NCI-H460 (cell line): Measurements from ENCODE around the gene PIGU. TPM values are rescaled to one million over a fixed set of nuclear protein-coding genes. Genes with fewer than 3 reads are reported as not detected.
"Not testable (repeated sequence)": the region's sequence is repeated elsewhere in the genome, so short reads cannot be mapped to it uniquely, and the experiment has no call there.

Experiments
- DNase-seq: peaks from one replicate; pipeline ENCODE4 v3.0.0-alpha.2; 2016; ENCODE audit warnings: low read depth; ENCODE audit errors: extremely low read depth
- total RNA-seq: library from RNA; depleted of rRNA; stranded (reverse); fragments of >200 nt; shearing (Covaris generic); gene quantifications from 2 replicates; pipeline ENCODE4 v1.2.3, GENCODE V29; 2014

PIGU gene
- total RNA-seq, 1 experiment from 2014 or later: 34.9 TPM

DNA sequence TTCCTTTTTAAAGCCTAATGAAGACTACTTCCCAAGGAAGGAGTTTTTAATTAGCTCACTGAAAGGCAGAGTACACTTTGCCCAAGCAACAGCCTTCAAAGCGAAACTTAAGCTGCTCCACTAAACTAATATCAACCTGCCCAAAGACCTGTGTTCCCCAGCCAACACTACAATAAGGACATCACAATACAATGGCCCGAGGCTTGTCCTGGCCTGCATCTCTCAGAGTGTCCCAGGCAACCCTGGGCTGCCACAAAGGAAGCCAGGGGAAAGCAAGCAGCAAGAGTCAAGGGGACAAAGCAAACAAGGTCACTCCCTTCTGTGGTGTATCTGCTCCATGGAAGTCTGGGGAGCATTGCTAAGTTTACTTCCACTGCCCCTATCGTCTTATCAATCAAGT lies 52.3 kb downstream of the PIGU start:
- DNase-seq: no peak

DNA sequence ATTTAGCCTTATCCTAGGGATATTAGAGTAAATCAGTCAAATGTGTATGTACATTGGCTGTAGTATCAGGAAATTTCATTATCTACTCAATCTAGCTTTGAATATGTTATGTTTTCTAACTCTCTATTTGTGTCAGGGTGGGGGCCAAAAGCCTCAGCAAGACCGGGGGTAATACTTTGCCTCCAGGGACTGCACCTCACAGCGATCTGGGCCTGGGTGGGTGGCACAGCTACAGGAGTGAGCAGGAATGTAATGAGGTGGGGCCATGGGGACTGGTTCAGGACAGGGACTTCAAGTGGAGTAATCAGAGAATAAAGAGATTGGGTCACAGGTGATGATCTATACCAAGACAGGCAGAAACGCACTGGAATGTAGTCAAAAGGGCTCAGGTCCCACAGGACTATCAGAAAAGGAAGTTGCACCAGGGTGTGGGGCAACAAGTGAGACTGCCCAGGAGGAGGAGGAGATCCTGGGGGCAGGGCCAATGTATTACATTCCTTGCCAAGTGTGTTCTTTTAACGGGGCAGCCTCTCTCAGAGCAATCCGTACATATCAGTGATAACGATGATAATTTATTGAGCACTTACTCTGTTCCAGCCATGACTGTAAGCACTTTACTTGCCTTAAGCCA lies 54.0 kb downstream of the PIGU start:
- DNase-seq: no peak

DNA sequence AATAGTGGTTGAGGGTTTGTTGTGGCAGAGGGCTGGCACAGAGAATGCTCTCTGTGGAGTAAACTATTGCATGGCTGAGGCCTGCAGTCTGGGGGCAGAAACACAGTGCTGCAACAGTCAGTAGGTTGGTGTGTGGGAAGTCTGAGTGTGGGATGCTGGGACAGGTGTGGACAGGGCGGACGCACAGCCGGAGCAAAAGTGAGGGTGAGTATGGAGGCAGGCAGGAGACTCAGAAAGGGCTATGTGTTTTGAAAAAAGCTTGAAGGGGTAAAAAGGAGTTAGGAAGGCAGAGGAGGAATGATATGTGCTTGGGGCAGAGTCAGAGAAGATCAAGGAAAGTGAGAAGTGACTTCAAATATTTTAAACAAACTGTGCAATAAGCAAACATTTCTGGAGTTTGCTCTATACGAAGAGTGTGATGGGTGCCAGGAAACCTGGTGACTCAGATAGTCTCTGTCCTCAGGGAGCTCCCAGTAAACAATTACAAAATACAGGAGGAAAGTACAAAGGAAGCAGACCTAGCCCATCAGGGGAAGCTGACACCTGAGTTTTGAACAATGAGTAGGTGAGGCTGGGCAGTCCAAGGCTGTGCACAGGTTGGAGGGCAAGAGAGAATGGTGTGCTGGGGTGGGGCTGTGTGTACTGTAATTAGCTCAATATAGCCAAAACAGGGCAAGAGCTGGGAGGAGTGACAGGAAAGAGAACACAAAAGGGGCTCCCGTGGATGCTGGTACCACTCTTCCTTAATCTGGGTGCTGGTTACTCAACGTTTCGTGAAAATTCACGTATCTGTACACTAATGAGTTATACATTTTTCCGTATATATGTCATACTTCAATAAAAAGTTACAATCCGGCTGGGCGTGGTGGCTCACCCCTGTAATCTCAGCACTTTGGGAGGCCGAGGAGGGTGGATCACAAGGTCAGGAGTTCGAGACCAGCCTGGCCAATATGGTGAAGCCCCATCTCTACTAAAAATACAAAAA lies 55.2 kb downstream of the PIGU start:
- DNase-seq: peak; percentile 28

DNA sequence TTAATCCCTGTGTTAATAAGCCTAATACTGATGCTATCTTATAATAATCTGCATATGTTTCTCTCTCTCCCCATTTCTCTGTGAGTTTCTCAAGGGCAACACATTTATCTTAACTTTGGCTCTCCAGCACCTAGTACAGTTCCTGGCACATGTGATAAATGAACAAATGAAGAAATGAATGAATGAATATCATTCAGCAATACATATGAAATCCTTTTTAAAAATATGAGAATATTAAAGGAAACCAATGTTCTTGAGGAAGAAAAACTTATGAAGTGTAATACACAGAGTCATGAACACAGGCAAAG lies 55.9 kb downstream of the PIGU start:
- no peak for DNase-seq

DNA sequence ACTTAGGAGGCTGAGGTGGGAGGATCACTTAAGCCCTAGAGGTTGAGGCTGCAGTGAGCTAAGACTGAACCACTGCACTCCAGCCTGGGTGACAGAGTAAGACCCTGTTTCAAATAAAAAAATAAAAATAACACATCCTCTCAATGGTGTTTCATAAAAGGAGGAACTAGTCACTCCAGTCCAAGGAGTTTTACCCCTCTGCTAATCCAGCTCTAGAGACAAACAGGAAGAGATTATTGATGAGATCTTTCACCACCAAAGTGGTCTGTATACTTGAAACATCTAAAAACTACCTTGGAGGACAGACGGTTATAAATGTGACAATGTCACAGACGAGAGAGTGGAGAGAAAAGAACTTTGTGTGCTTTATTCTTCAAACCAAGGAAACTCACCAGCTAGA lies 58.2 kb downstream of the PIGU start:
- no peak for DNase-seq

DNA sequence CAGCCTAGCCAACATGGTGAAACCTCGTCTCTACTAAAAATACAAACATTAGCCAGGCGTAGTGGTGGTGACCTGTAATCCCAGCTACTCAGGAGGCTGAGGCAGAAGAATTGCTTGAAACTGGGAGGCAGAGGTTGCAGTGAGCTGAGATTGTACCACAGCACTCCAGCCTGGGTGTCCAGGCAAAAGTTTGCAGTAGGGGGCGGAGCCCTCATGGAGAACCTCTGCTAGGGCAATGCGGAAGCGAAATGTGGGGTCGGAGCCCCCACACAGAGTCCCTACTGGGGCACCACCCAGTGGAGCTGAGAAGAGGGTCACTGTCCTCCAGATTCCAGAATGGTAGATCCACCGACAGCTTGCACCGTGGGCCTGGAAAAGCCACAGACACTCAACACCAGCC lies 60.0 kb downstream of the PIGU start:
- not testable (repeated sequence) for DNase-seq

DNA sequence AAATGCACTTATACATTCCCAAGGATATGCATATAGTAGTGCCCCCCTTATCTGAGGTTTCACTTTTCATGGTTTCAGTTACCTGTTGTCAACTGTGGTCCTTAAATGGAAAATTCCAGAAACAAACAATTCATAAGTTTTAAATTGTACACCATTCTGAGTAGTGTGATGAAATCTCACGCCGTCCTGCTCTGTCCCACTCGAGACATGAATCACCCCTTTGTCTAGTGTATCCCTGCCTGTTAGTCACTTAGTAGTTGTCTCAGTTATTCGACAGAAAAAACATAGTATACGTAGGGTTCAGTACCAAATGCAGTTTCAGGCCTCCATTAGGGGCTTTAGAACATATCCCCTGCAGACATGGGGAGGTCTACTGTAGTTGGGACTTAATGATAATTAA lies 61.4 kb downstream of the PIGU start:
- DNase-seq: no peak

DNA sequence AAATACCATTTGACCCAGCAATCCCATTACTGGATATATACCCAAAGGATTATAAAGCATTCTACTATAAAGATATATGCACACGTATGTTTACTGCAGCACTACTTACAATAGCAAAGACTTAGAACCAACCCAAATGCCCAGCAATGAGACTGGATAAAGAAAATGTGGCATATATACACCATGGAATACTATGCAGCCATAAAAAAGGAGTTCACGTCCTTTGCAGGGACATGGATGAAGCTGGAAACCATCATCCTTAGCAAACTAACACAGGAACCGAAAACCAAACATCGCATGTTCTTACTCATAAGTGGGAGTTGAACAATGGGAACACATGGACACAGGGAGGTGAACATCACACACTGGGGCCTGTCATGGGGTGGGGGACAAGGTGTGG lies 64.9 kb downstream of the PIGU start:
- DNase-seq: not testable (repeated sequence)

DNA sequence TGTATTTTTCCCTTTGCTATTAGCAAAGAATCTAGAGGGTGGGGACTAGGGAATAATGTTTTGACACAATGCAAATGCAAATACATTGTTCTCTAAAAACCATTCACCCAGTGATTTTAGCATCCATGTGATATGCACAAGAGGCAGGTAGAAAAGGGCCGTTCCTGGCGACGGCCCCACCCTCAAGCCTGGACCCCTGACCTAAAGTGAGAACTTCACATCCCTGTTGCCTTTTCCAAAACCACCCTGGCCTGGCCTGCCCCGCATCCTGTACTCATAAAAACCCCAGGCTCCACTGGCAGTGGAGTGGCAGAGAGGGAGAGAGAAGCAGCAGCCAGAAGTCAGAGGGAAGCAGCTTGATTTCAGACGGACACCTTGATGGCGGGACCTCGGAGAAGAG lies 69.8 kb downstream of the PIGU start:
- DNase-seq: no peak

DNA sequence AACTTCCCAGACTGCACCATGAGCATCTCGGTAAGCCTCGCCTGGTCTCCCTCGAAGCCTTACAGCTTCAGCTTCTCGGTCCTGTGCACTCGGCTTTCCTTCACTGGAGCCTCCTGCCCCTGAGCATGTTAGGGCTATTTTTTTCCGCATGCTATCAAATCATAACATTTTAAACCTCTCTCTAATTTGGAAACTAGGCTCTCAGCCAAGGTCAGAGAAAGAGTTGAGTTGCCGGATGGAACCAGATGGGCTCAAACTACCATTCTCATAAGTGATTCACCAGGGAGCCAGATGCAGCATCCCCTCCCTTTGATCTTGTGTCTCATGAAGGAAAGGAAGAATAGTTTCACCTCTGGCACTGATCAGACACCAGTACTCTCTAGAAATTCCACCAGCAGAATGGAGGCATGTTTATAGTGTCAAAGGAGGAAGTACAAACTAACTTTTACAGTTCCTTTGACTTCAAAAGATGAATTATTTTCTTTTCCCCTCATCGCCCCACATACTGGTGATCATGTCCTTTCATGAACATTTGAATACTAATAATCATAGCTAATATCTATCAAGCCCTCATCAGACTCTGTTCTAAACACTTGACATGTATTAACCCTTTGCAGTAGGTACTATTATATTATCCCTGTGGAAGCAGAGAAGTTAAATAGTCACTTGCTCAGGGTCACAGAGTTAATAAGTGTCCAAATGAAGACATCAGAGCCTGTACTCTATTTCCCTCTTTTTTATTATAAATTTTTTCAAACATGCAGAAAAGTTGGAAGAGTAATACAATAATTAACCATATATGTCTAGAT lies 71.7 kb downstream of the PIGU start:
- DNase-seq: no peak

DNA sequence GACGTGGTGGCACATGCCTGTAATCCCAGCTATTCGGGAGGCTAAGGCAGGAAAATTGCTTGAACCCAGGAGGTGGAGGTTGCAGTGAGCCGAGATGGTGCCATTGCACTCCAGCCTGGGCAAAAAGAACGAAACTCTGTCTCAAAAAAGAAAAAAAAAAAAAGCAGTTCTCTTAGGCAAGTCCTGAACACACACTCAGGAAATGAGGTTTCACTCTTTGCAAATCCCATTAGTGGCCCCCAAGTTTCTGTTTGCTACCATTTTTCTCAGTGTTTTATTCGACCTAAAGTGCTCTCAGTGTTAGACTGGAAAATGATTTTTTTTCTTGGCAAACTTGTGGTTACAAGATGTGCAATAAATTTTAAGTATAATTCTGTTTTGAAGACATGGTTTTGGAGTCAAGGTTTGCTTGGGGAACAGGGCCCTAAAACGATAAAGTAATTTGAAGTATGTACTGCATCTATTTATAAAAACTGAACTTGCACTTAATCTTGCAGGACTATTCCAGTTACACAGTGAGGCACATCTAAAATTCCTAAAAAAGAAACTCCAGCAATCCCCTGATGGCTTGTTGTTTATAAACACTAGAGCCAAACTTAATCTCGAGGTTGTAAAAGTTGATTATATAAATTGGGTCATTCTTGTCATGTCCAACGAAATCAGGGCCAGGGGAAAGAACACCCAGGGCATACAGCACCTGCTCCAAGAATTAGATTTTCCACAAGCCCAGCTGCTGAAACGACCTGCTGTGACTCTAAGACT lies 75.8 kb downstream of the PIGU start:
- no peak for DNase-seq

DNA sequence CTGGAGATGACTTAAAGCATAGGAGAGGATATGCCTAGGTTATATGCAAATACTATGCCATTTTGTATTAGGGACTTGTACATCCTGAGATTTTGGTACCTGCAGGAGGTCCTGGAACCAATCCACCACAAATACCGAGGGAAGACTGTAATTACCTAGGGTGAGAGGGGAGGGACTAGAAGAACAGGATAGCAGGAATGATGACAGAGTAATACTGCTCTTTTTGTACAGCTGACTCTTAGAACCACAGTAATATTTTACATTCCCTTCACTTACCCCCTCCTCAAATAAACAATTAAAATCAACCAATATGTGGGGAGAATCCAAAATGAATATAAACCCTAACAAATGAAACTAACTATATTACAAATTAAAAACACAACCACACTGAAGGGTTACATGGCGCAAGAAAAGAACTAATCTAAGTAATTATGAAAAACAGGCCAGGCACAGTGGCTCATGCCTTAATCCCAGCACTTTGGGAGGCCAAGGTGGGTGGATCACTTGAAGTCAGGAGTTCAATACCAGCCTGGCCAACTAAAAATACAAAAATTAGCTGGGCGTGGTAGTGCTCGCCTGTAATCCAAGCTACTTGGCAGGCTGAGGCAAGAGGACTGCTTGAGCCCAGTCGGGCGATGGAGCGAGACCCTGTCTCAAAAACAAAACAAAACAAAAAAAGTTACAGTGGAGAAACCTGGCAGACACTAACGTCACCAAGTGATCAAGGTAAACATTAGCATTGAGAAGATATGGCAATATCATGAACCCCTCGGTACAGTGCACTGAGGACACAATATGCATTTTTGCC lies 81.3 kb downstream of the PIGU start:
- DNase-seq: no peak

DNA sequence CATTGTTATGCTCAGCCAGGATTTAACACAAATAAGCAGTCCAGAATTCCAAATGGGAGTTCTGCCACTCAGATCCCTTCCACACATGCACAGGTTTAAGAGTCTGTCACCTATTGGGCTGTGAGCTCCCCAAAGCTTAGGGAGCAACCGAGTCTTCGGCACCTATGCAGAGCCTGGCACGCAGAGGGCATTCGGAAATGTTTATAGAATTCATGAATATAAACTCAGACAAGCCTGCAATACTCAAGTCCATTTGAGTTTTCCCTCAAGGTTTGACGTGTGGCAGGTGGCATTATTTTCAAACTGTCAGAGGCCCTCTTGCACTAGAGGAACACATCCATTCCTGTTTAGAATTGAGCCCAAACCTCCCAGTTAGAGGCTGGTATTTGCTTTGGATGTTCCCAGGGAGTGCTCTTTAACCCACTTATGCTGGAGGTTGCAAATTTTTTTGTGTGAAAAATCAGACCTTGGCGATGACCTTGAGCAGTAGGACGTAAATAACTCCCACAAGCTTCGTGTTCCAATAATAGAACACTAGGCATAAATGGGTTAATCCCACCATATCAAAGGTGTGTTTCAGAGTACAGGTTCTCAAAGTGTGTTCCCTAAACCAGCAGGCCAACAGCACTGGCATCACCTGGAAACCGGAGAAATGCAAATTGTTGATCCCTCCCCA lies 90.3 kb downstream of the PIGU start:
- DNase-seq: no peak

DNA sequence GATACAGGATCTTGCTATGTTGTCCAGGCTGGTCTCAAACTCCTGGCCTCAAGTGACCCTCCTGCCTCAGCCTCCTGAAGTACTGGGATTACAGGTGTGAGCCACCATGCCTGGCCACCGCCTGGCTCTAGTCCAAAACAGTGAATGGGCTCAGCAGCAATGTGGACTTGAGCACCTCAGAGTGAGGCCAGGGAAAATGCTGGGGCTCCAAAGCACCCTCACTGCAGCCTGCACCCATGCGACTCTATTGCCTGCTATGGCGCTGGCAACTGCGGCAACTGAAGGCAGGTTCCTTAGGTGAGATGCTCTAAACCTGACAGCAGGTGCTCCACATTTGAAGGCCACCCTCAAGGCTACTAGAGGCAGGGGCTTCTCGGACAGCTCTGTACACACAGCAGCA lies 91.9 kb downstream of the PIGU start:
- no peak for DNase-seq

DNA sequence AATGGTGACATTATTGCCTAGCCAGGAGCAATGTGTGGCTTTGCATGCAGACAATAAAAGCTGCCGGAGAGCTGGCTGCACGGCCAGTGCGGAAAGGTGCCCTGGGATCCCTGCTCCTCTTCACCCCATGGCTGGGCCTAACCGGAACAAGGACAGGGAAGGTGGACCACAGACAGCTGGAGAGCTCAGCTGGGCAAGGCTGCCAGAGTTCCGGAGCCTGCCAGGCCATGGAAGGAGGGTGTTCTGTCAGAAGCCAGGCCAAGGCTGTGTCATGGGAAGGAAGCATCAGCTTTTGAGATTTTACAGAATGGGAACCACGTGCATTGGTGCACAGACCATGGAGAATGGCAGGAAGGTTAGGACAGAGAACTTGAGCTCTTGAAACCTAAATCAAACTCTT lies 93.3 kb downstream of the PIGU start:
- no peak for DNase-seq

DNA sequence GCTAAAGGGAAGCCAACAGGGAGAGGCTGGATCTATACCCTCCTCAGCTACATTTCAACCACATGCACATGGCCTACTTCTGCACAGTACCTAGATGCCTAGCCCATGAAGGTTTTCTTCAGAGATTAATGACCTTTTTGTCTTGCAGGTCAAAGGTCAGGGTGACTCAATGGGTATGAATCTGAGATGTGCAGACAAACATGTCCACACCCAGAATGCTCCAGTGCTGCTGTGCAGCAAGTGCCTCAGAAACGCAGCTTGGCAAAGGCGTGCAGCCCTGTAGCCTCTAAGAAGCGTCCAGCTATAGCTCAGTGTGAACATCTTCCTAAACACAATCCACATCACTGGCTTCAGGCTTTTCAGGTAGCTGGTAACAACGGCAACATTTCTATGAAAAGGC lies 94.0 kb downstream of the PIGU start:
- DNase-seq: no peak

DNA sequence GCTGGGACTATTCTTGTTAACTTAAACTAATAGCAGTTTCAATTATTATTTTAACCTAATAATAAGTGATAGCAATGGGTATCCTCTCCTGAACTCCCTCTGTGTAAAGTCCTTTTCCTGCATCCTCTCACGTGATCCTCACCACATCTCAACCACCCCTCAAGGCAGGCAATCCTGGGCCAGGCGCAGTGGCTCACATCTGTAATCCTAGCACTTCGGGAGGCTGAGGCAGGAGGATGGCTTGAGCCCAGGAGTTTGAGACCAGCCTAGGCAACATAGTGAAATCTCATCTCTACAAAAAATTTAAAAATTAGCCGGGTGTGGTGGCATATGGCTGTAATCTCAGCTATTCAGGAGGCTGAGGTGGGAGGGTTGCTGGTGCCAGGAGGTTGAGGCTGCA lies 94.7 kb downstream of the PIGU start:
- no peak for DNase-seq

DNA sequence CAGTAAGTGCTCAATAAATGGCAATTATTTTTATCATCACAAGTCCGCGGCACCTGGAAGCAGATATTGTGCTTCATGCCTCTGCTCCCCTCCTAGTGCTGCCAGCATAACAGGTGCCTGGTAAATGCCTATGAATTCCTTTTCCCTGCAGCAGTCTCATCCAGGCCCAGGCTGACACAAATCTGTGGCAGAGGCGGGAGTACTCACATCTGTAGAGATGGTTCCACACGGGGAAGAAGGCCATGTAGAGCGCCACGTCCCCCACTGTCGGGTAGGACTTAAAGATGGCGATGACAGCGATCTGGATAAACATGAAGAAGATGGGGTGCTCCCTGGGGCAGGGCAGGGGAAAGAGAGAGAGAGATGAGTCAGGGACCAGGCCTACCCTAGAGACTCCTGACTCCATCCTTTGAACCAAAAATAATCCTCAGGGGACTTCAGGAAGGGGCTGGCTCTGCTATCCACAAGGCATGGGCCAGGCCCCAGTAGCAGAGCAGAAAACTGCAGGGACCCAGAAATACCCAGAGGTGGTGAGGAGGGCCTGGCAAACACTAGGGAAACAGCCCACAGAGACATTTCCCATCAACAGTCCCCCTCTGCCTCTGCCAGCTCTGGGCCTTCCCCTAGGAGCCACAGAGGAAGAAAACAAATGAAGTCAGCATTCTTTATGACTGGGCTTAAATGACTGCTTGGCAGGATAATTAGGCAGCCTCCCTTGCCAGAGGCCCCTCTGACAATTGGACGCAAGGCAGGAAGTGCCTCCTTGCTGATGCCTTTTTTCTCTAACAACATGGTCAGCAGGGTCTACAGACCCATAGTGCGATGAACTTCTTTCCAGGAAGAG lies 95.3 kb downstream of the PIGU start:
- DNase-seq: no peak
